Stimulated activated CD8-positive, alpha-beta memory T cell treated with anti-CD3 and anti-CD28 coated beads, Interleukin-12 subunit alpha, Interleukin-12 subunit beta, amount 100 ng/mL, for 1 hour (primary cell): ENCODE results near the gene GOT1.

Source experiments
- DNase-seq: peaks from one replicate; pipeline ENCODE4 v3.0.0-alpha.2; 2020; ENCODE audit warnings: low read depth

Gene GOT1

DNA sequence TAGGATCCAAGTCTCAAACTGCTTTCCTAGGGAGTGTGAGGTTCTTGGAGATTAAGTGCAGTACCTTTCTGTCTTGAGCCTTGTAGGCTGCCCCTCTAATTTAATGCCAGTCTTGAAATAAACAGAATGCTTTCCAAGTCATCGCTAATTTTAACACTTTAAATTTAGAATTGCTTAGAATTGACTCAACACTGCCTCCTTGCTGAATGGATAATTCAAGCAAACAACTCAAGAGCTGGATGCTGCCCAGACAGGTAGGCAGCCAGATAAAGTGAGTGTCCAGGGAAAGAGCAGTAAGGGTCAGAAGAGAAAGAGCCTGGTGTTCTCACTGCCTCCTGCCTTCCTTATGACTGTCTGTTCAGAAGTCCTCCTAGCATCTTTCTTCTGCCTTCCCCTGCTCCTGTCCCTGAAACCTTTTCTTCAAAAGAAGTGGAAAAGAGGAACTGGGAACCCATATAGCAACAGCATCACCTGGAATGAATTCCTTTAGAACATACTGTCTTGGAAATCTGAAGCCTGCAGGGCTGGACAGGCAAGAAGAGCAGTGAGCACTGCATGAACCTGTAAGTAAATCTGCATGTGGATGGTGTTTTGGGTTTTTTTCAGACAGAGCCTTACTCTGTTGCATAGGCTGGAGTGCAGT, 3.1 kb upstream of the GOT1 start:
- DNase-seq: no peak

DNA sequence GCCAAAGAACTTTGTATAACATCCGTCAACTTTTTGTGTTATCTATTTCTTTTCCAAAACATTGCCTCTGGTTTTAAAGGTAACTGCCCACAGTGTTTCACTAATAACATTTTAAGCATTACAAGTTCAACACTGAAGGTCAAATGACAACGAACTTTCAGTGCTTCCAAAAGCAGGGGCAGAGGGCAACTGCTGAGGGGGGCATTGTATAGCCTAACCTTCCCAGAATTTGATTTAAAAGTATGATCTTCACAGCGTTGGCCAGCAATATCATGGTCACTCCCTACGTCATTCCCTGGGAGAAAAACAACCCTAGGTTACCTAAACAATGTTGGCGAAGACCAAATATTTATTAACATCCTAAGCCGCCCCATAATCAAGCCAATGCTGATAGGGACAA, 2.5 kb upstream of the GOT1 start:
- no peak for DNase-seq

DNA sequence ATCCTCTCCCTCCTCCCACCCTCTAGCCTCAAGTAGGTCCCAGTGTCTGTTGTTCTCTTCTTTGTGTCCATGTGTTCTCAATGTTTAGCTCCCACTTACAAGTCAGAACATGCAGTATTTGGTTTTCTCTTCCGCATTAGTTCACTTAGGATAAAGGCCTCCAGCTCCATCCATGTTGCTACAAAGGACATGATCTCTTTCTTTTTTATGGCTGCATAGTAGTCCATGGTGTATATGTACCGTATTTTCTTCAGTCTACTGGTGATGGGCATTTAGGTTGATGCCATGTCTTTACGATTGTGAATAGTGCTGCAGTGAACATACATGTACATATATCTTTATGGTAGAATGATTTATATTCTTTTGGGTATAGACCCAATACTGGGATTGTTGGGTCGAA, 1.6 kb upstream of the GOT1 start:
- no peak for DNase-seq

GRCh38 chr10:99431190-99431760, 851 bp upstream of the GOT1 start:
- no peak for DNase-seq

GRCh38 chr10:99430116-99430450, 341 bp downstream of the GOT1 start:
- DNase-seq: no peak

GRCh38 chr10:99429517-99430095, 818 bp downstream of the GOT1 start:
- DNase-seq: no peak

- DNase-seq: no peak
These were observed 2.7 kb downstream of the GOT1 start for GRCh38 chr10:99427566-99428190.

- DNase-seq: no peak
These were observed 3.7 kb downstream of the GOT1 start for GRCh38 chr10:99426689-99427088.

DNA sequence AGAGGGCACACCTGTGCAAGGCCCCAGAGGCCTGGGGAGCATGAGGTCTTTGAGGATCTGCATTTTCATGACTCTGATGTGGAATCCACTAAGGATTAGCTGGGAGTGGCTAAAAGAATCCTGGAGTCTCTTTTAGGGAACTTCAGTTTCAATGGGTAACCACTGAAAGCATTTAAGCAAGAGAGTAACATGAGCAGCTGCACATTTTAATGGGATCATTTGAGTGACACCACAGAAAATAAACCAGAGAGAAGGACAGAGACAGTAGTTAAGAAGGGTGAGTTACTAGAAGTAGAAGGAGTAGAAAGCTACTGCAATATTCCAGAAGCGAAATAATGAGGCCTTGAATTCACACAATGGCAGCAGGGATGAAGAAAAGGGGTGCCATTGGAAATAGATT, 5.2 kb downstream of the GOT1 start:
- no peak for DNase-seq

- no peak for DNase-seq
These were observed 5.8 kb downstream of the GOT1 start for GRCh38 chr10:99424656-99425055.

DNA sequence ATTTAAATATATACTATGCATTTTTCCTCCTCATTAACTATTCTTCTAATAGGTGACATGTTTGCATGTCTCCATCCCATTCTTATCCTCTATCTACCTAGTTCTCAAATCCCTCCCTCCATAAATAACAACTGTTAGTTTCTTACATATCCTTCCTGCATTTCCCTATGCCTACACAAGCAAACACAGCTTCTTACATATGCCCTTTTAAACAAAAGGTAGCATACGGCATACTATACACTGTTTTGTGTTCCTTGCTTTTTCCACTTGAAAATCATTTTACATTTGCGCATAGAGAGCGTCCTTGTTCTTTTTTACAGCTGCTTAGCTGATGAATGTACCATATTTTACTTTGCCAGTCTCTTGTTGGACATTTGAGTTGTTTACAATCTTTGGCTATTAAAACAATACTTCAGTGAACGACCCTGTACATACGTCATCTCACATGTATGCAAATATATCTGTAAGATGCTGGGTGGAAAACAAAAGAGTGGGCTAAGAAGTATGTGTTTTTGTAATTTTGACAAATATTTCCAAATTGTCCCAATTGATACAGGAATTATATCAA, 7.8 kb downstream of the GOT1 start:
- no peak for DNase-seq

DNA sequence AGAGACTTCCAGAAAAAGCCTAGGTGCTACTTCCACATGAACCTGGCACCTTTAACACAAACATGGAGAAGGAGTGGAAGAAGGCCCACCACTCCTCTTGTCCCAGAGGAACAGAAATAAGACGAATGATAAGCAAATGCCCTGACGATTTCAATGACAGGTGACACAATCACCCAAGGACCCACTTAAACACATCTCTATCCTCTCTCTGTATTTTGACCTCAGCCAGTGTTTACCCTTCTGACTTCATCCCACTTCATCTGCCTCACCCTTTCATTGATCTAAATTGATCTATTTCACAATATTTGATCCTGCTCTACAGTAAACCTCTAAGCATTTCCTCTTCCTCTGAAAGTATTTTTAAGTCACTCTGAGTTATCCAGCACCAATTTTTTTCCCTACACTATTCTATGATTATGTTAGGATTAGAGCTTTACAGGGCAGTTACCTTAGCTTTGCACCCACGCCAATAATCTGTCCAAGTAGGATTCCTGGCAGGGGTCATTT, 9.1 kb downstream of the GOT1 start:
- no peak for DNase-seq

GRCh38 chr10:99419688-99420087, 10.7 kb downstream of the GOT1 start:
- no peak for DNase-seq

GRCh38 chr10:99418910-99419624, 11.4 kb downstream of the GOT1 start:
- no peak for DNase-seq

DNA sequence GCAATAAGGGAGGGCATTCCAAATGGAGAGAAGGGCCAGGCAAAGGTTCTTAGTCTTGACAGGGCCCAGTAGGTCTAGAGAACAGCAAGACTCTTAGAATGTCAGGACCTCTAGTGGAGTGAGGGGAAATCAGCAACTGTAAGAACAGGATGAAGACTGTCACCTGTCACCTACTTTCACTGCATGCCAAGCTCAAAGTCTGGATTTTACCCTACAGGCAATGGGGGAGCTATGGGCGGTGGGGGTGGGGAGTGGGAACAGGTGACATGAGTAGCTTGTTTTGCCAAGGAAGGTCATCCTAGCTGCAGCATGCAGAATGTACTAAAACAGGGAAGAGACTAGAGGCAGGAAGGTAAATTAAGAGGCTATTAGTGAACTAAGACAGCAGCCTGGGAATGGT, 18.3 kb downstream of the GOT1 start:
- DNase-seq: no peak

DNA sequence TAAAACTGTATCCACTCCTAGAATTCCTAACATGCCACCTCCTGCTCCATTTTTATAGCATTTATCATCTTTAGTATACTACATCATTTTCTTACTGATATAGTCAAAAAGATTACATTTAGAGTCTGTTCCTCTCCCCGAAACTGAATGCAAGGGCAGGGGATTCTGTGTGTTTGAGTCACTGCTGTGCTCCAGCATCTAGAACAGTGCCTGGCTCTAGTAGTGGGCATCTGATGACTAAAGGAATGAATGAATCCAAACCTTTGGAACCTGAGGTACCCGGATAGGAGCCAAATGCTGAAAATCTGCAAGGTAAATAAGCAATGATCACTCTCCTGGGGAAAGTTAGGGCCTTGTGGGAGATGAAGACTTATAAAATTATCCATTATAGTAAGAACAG, 18.9 kb downstream of the GOT1 start:
- DNase-seq: no peak

GRCh38 chr10:99410876-99411275, 19.5 kb downstream of the GOT1 start:
- no peak for DNase-seq

GRCh38 chr10:99410146-99410545, 20.3 kb downstream of the GOT1 start:
- DNase-seq: no peak

DNA sequence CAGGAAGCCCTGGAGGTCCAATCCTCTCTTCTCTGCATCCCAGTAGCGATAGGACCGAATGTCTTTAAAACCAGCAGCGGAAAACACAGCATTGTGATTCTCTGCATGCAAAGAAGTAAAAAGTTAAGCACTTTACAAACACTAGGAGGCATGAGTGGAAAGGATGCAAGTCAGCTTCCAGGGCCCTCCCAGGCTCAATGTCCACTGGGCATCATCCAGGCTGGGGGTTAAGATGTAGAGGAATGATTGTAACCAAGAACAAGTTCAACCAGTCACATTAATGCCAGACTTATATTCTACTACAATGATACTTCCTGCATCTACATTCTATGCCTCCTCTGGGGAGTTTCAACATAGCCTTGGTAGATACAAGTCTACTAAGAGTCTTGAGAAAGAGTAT, 24.3 kb downstream of the GOT1 start:
- DNase-seq: no peak

DNA sequence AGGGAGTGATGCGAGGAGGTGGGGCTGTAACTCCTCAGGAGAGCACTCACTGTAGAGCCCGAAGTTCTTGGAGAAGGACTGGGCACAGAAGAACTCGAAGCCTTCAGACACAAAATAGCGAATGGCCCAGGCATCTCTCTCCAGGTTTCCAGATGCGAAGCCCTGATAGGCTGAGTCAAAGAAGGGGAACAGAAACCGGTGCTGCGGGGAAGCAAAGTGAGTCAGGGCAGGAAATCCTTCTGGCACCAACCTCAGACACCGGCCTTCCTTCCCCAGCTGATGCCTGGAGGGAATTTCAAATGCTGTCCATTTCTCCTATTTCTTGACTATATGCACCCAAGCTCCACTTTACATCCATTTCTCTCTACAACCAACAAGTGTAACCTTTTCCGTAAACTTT, 26.8 kb downstream of the GOT1 start:
- DNase-seq: no peak

GRCh38 chr10:99399664-99400063, 30.8 kb downstream of the GOT1 start:
- no peak for DNase-seq

DNA sequence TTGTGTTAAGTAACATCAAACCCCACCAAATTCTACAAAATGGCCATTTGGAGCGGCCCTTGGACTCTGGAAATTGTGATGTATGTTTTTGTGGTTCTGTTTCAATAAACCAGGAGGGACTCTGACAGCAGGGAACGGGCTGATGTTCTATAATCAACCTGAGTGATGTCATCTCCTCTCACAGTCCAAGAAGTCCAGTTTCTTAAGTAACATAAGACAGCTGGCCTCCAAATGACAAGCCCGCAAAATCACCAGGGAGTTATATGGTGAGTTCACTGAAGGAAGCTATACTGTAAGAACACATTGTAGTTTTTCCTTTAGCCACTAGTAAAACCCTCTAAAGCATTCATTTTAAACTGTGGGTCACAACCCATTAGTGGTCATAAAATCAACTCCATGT, 34.0 kb downstream of the GOT1 start:
- DNase-seq: no peak
